SKM-1 treated with dmso at 0.1 percent for 144 hours (cell line): Measurements from ENCODE around the gene TM9SF4.

Experiments
- DNase-seq: peaks from one replicate; lab custom pipeline; 2025; ENCODE audit not compliant: unreplicated experiment; lab: John Stamatoyannopoulos, UW

Gene TM9SF4

GRCh38 chr20:32127347-32127746 lies 17.8 kb downstream of the TM9SF4 start:
- DNase-seq: no peak

GRCh38 chr20:32128167-32128566 lies 18.7 kb downstream of the TM9SF4 start:
- DNase-seq: no peak

GRCh38 chr20:32129863-32130262 lies 20.3 kb downstream of the TM9SF4 start:
- no peak for DNase-seq

- DNase-seq: no peak
Measured at GRCh38 chr20:32130352-32130751, 20.8 kb downstream of the TM9SF4 start.

GRCh38 chr20:32130965-32131364 lies 21.5 kb downstream of the TM9SF4 start:
- DNase-seq: no peak

- no peak for DNase-seq
Measured at GRCh38 chr20:32132911-32133549, 23.5 kb downstream of the TM9SF4 start.

GRCh38 chr20:32134026-32134425 lies 24.5 kb downstream of the TM9SF4 start:
- DNase-seq: no peak

GRCh38 chr20:32135983-32136515 lies 26.5 kb downstream of the TM9SF4 start:
- no peak for DNase-seq

GRCh38 chr20:32138921-32139320 lies 29.4 kb downstream of the TM9SF4 start:
- no peak for DNase-seq

- DNase-seq: no peak
Measured at GRCh38 chr20:32139947-32140346, 30.4 kb downstream of the TM9SF4 start.

- no peak for DNase-seq
Measured at GRCh38 chr20:32140603-32141002, 31.1 kb downstream of the TM9SF4 start.

GRCh38 chr20:32141465-32141980 lies 32.0 kb downstream of the TM9SF4 start:
- no peak for DNase-seq

- DNase-seq: no peak
Measured at GRCh38 chr20:32142088-32142487, 32.6 kb downstream of the TM9SF4 start.

GRCh38 chr20:32142991-32143390 lies 33.5 kb downstream of the TM9SF4 start:
- DNase-seq: no peak

GRCh38 chr20:32144898-32145662 lies 35.6 kb downstream of the TM9SF4 start:
- no peak for DNase-seq

- no peak for DNase-seq
Measured at GRCh38 chr20:32149566-32150170, 40.2 kb downstream of the TM9SF4 start.

GRCh38 chr20:32150291-32150848 lies 40.9 kb downstream of the TM9SF4 start:
- no peak for DNase-seq

GRCh38 chr20:32152421-32153155 lies 43.1 kb downstream of the TM9SF4 start:
- no peak for DNase-seq

GRCh38 chr20:32153156-32153665 lies 43.7 kb downstream of the TM9SF4 start:
- DNase-seq: no peak

GRCh38 chr20:32153771-32154170 lies 44.3 kb downstream of the TM9SF4 start:
- DNase-seq: no peak
